Mesodermal cell (in vitro differentiated cells): ENCODE data around the gene KRT77.

Source experiments
- H3K27ac ChIP-seq: 2 replicates; pipeline ENCODE4 v1.7.0; 2013; ENCODE audit warnings: mild to moderate bottlenecking, low read depth, low read length, moderate library complexity; ENCODE audit not compliant: severe bottlenecking
- H3K36me3 ChIP-seq: 2 replicates; pipeline ENCODE4 v1.7.1; 2013; ENCODE audit warnings: mild to moderate bottlenecking, low read length, moderate library complexity; ENCODE audit not compliant: control insufficient read depth, insufficient read depth
- H3K4me1 ChIP-seq: one replicate; pipeline ENCODE4 v1.7.1; 2013; ENCODE audit warnings: mild to moderate bottlenecking, low read length; ENCODE audit not compliant: insufficient read depth, control insufficient read depth, poor library complexity, severe bottlenecking
- H3K4me3 ChIP-seq: 2 replicates; pipeline ENCODE4 v1.7.0; 2013; ENCODE audit warnings: low read length, control low read depth, mild to moderate bottlenecking; ENCODE audit not compliant: insufficient read depth, poor library complexity, severe bottlenecking; ENCODE audit errors: extremely low read depth
- H3K9me3 ChIP-seq: 2 replicates; pipeline ENCODE4 v1.7.1; 2013; ENCODE audit warnings: mild to moderate bottlenecking, low read length, moderate library complexity; ENCODE audit not compliant: control insufficient read depth
- WGBS, 2 experiments: methylation state at CpG; one replicate each; pipeline ENCODE4 v1.1.5; 2013; ENCODE audit warnings: missing lambda C conversion rate in 2 of 2; ENCODE audit not compliant: insufficient coverage in 2 of 2; 5-methylcytosine and 5-hydroxymethylcytosine counted together

KRT77 gene

DNA sequence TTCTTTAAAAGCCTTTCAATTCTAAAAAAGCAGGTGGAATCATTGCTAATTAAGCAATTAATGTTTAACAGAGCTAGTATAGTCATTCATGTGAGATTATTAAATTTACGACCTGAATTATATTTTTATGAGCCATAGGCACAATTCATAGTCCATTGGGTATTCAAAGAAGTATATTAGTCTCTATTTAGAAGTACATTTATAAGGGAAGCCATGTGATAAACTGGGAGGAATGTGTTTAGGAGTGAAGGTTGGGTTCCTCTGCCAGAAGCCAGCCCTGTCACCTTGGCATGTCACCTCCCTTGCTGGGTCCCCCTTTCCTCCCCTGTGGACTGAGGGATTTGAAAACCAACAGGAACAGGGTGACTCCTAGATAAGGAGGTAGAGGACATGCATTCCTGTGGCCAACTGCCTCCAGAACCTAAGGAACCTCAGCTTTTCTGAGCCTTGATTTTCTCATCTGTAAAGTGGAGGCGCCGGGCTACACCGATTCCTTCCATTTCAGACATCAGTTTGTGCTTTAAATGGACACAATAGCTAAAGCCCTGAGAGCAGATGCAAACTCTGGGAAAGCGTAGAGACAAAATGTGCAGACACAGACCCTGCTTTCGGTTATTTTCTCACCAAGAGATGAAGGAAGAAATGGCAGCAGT, 45.9 kb downstream of the KRT77 start:
- no peaks in the 10 kb centered on the region for H3K36me3 ChIP-seq
- WGBS, 2 experiments: 82 to 84% methylated on average over 5 of the region's 6 CpGs
- no peak overlapping the region for H3K4me3 ChIP-seq
- H3K4me1 ChIP-seq: peaks cover 17% of the 10 kb centered on the region
- peaks cover under 1% of the 10 kb centered on the region for H3K9me3 ChIP-seq
- no peak overlapping the region for H3K27ac ChIP-seq

- 93 to 95% methylated on average over 2 of the region's 4 CpGs for WGBS, 2 experiments
- no peaks in the 10 kb centered on the region for H3K36me3 ChIP-seq
- no peak overlapping the region for H3K27ac ChIP-seq
- peaks cover 17% of the 10 kb centered on the region for H3K4me1 ChIP-seq
- H3K4me3 ChIP-seq: no peak overlapping the region
- H3K9me3 ChIP-seq: peaks cover 7% of the 10 kb centered on the region
Observed at GRCh38 chr12:52656616-52657015, 46.7 kb downstream of the KRT77 start.

DNA sequence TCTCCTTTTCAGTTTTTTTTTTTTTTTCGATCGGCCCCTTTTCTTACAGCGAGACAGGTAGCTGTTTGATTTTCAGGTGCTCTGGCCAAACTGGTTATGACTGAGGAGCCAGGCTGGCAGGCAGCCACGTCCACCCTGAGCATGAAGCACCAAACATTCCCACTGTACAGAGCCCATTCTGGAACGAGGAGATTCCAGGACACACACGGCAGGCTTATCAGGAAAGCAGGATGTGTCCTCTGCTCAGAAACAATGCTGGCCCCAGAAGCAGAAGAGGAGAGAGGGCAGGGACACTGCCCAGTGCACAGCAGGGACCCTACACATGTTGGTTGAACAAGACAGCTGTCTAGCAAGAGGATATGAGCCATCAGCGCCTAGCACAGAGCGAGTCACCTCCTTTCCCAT, 47.6 kb downstream of the KRT77 start:
- Histone ChIP-seq H3K27ac (no peak overlapping the region), H3K9me3 (peaks cover 7% of the 10 kb centered on the region)
- 79 to 88% methylated on average over 6 to 7 of the region's 8 CpGs for WGBS, 2 experiments

GRCh38 chr12:52655251-52655650, 48.1 kb downstream of the KRT77 start:
- no peak overlapping the region for H3K27ac ChIP-seq
- 71 to 77% methylated on average over 5 of the region's 6 CpGs for WGBS, 2 experiments

More for the DNA sequence above, 47.6 kb downstream of the KRT77 start:
- Histone ChIP-seq H3K4me3 (no peak overlapping the region), H3K36me3 (no peaks in the 10 kb centered on the region), H3K4me1 (peaks cover 17% of the 10 kb centered on the region)

GRCh38 chr12:52651726-52652261, 51.5 kb downstream of the KRT77 start, which contains the start of gene KRT2:
TSS of gene KRT2 (minus strand) at chr12:52652211. CDS start at chr12:52652142, 69 bp downstream.
- peaks cover 7% of the 10 kb centered on the region for H3K9me3 ChIP-seq
- no peaks in the 10 kb centered on the region for H3K36me3 ChIP-seq
- whole genome bisulfite sequencing, 2 experiments: 88 to 90% methylated on average over 9 to 14 of the region's 16 CpGs
- H3K27ac ChIP-seq: no peak within 1 kb of the TSS
- H3K4me3 ChIP-seq: no peak within 1 kb of the TSS
- H3K4me1 ChIP-seq: peaks cover 17% of the 10 kb centered on the region

More at GRCh38 chr12:52655251-52655650, 48.1 kb downstream of the KRT77 start:
- H3K9me3 ChIP-seq: peaks cover 7% of the 10 kb centered on the region
- H3K4me3 ChIP-seq: no peak overlapping the region
- peaks cover 17% of the 10 kb centered on the region for H3K4me1 ChIP-seq
- no peaks in the 10 kb centered on the region for H3K36me3 ChIP-seq

DNA sequence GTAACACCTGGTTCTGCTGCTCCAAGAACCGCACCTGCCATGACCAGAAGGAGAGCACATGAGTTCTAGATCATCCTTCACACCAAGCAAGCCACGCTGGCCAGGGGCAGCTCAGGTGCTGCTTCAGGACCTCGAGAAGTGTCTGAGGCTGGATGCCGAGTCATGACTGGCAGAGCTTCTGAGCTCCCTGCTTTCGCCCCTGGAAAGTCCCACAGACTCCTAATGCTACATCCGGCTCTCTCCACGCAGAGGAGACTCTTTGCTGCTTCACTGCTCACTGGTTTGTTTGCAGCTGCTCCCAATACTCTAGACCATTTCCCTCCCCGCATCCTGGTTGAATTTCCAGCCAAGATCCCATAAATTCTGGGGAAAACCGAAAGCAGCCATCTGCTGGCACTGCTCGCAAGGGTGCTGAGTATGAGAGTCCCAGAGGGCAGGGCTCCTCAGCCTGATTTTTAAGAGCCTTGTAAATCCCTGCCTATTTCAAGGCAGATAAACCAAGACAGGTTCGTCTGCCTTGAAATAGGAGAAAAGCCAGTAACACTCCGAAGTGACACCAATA, 52.7 kb downstream of the KRT77 start:
- no peak overlapping the region for H3K27ac ChIP-seq
- peaks cover 10% of the 10 kb centered on the region for H3K4me1 ChIP-seq
- no peaks in the 10 kb centered on the region for H3K36me3 ChIP-seq
- peaks cover 7% of the 10 kb centered on the region for H3K9me3 ChIP-seq
- 90 to 91% methylated on average over 11 to 12 of the region's 12 CpGs for WGBS, 2 experiments
- H3K4me3 ChIP-seq: no peak overlapping the region

DNA sequence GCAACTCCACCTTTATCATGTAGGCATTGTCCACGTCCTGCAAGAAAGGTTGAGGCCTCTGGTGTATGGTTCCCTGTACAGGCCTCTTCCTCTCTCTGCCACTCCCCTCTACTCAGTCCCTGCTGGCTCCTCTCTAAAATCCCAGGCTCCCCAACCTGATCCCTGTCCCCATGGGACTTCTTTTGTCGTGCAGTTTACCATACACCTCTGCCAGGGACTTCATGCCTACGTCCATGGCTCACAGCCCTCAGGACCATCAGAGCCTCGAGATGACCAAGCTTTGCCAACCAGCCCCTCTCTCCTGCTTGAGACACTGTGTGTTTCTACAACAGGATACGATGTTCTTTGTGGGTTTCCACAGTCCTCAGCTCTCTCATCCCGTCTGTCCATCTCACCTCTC, 54.3 kb downstream of the KRT77 start:
- H3K4me3 ChIP-seq: no peak overlapping the region
- WGBS, 2 experiments: 77 to 85% methylated on average over 6 of the region's 6 CpGs

DNA sequence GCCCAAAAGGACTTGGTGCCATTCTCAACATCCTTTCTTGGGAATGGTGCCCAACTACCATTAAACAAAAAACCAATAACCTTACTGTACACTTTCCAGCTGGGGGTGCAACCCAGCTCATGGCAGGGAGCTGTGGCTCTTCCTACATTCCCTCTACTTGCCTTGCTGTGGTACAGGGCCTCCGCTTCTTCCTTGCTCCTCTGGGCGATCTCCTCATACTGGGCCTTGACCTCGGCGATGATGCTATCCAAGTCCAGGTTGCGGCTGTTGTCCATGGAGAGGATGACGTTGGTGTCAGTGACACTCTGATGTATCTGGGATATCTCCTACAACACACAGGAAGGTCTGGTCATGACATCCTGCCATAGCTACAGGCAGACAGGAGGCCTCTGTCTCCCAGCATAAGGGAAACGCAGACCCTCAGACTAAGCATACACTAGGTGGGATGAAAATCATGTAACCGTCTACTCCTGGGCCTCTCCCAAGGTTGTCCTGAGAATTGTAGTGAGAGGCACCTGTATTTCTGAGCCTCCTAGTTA, 55.2 kb downstream of the KRT77 start:
- H3K27ac ChIP-seq: no peak overlapping the region
- H3K4me1 ChIP-seq: no peaks in the 10 kb centered on the region
- 96 to 99% methylated on average over 5 to 7 of the region's 8 CpGs for WGBS, 2 experiments
- no peaks in the 10 kb centered on the region for H3K36me3 ChIP-seq
- H3K4me3 ChIP-seq: no peak overlapping the region
- H3K9me3 ChIP-seq: peaks cover 7% of the 10 kb centered on the region

More for the DNA sequence above, 54.3 kb downstream of the KRT77 start:
- Histone ChIP-seq H3K36me3 (no peaks in the 10 kb centered on the region), H3K9me3 (peaks cover 7% of the 10 kb centered on the region), H3K27ac (no peak overlapping the region), H3K4me1 (no peaks in the 10 kb centered on the region)

DNA sequence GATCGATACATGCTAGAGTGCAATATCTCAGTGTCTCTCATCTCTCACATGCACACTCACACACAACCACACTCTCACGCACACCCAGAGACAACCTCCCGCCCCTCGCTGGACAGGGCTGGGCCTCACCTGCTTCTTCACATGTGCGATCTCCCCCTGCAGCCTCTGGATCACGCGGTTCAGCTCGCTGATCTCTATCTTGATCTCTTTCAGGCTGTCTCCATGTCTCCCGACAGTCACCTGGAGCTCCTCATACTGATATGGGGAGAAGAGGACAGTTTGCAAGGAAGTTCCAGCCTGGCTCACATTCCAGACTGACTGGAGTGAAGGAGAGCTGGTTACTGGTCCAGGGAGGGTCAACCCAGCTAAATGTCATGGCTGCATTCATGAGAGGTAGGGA, 55.7 kb downstream of the KRT77 start:
- Histone ChIP-seq H3K36me3 (no peaks in the 10 kb centered on the region), H3K4me3 (no peak overlapping the region), H3K4me1 (no peaks in the 10 kb centered on the region), H3K9me3 (peaks cover 7% of the 10 kb centered on the region), H3K27ac (no peak overlapping the region)
- WGBS, 2 experiments: 90 to 97% methylated on average over 7 to 8 of the region's 9 CpGs

DNA sequence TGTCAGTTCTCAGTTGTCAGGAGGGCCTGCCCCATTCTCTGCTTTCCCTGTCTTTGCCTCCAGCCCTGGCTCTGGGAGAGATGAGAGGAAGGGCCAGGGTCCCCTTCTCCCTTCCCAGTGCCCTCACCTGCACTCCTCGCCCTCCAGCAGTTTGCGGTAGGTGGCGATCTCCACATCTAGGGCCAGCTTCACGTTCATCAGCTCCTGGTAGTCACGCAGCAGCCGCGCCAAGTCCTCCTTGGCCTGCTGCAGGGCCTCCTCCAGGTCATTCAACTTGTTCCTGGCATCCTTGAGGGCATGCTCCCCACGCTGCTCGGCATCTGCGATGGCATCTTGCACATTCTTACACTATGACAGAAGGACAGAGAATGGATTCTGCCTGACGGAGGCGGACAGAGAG, 56.7 kb downstream of the KRT77 start:
- Histone ChIP-seq H3K4me3 (no peak overlapping the region), H3K36me3 (no peaks in the 10 kb centered on the region), H3K4me1 (no peaks in the 10 kb centered on the region), H3K9me3 (no peaks in the 10 kb centered on the region), H3K27ac (no peak overlapping the region)
- WGBS, 2 experiments: 85% methylated on average over 11 of the region's 12 CpGs

DNA sequence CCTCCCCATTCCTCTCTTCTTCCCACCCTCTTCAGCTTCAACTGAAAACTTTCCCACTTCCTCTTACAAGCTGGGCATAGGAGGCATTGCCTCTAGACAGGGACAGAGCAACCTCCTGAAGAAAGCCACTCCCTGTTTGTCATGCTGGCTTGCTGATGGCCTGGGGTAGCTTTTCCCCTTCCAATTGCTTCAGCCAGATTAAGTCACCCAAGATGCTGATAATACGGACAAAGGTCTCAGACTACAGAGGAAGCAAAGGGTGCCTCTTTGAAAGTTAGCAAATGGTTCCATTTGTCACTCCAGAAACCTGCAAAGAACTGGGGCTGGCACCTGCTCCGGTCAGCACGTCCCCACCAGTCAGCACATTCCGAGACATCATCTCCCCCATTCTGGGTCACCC, 57.3 kb downstream of the KRT77 start:
- H3K4me3 ChIP-seq: no peak overlapping the region
- no peaks in the 10 kb centered on the region for H3K9me3 ChIP-seq
- no peak overlapping the region for H3K27ac ChIP-seq
- no peaks in the 10 kb centered on the region for H3K36me3 ChIP-seq
- H3K4me1 ChIP-seq: no peaks in the 10 kb centered on the region
- 86 to 100% methylated on average over 2 to 4 of the region's 4 CpGs for WGBS, 2 experiments
